Stomach (tissue), 9 donors: Measurements from ENCODE around the gene RALBP1. TPM values are rescaled to one million over a fixed set of nuclear protein-coding genes. Genes with fewer than 3 reads are reported as not detected.
"Not testable (repeated sequence)": the region's sequence is repeated elsewhere in the genome, so short reads cannot be mapped to it uniquely, and the experiment has no call there.

ENCODE experiments used
- DNase-seq, 2 donors: peaks; one replicate each; pipeline versions ENCODE4 v3.0.0 to v3.0.0-alpha.2; 2013 to 2019
- H3K27ac ChIP-seq, 5 donors: fragments of 200-600 bp in 4 of 5; sonication (generic) in 4 of 5; one replicate each; pipeline ENCODE4 v1.5.1; 2013 to 2019; ENCODE audit warnings: mild to moderate bottlenecking in 1 of 5, moderate library complexity in 1 of 5
- H3K27me3 ChIP-seq, 3 donors: fragments of 200-600 bp; sonication (generic); one replicate each; pipeline ENCODE4 v1.5.1; 2017 to 2019; ENCODE audit warnings: mixed run types in 1 of 3
- H3K36me3 ChIP-seq, 4 donors: fragments of 200-600 bp; sonication (generic); 1 replicate in 3 of 4; 2 replicates in 1 of 4; pipeline ENCODE4 v1.5.1; 2016 to 2019
- H3K4me1 ChIP-seq, 4 donors: fragments of 200-600 bp; sonication (generic); one replicate each; pipeline ENCODE4 v1.5.1; 2016 to 2019
- H3K4me3 ChIP-seq, 4 donors: fragments of 200-600 bp; sonication (generic) in 3 of 4; one replicate each; pipeline ENCODE4 v1.5.1; 2016 to 2019; ENCODE audit warnings: mild to moderate bottlenecking in 1 of 4
- H3K9me3 ChIP-seq, 4 donors: fragments of 200-600 bp; sonication (generic); one replicate each; pipeline ENCODE4 v1.5.1; 2016 to 2019
- EP300 ChIP-seq: sonication (generic); formaldehyde crosslinking; IDR thresholded peaks from one replicate; pipeline ENCODE4 v1.6.1; 2017; ENCODE audit warnings: antibody characterized with exemption
- POLR2A ChIP-seq, 4 donors: fragments of 450-650 bp; IDR thresholded peaks; one replicate each; pipeline ENCODE4 v1.6.1; 2016; ENCODE audit warnings: antibody characterized with exemption in 4 of 4, control low read depth in 2 of 4, mild to moderate bottlenecking in 1 of 4, moderate library complexity in 1 of 4
- POLR2AphosphoS5 ChIP-seq, 3 donors: sonication (generic); formaldehyde crosslinking; IDR thresholded peaks; one replicate each; pipeline ENCODE4 v1.6.1; 2016; ENCODE audit warnings: antibody characterized with exemption in 3 of 3
- WGBS, 5 donors: extraction: QIAGEN DNeasy Blood & Tissue Kit in 3 of 5; methylation state at CpG; one replicate each; pipeline versions ENCODE4 v1.1.5 to v1.1.7; 2013 to 2018; 5-methylcytosine and 5-hydroxymethylcytosine counted together
- intact Hi-C: fragments of 100-400 bp; cut with DNase I; formaldehyde crosslinking; loops from one replicate; pipeline ENCODE4 v1.15.1; 2023; ENCODE audit warnings: low total_unique reads
- polyA plus RNA-seq, 3 donors: library from polyadenylated mRNA; stranded (reverse); fragments of 200-250 nt; gene quantifications; one replicate each; pipeline ENCODE4 v1.2.3, GENCODE V29; 2013
- total RNA-seq, 5 donors: library from RNA; depleted of rRNA; stranded (reverse); fragments of >200 nt; gene quantifications; one replicate each; pipeline versions ENCODE4 v1.1.0 to v1.2.3, GENCODE V29; 2014 to 2016
- TF ChIP-seq, protein P1 (sequence below), 7 experiments: fragments of 450-650 bp in 4 of 7; fragments of 200-600 bp in 3 of 7; sonication (generic) in 3 of 7; IDR thresholded peaks; one replicate each; pipeline ENCODE4 v1.5.1; 2016 to 2019; ENCODE audit warnings: antibody characterized with exemption in 7 of 7, control low read depth in 2 of 7, mild to moderate bottlenecking in 1 of 7
- donor health status: healthy with polysubstance abuse.
- donor health status: Bipolar disorder and iron deficiency.
- donor health status: healthy.

Gene RALBP1
- total and polyA plus RNA-seq, 8 donors: 15.2 to 182 (median 43.6) TPM

DNA sequence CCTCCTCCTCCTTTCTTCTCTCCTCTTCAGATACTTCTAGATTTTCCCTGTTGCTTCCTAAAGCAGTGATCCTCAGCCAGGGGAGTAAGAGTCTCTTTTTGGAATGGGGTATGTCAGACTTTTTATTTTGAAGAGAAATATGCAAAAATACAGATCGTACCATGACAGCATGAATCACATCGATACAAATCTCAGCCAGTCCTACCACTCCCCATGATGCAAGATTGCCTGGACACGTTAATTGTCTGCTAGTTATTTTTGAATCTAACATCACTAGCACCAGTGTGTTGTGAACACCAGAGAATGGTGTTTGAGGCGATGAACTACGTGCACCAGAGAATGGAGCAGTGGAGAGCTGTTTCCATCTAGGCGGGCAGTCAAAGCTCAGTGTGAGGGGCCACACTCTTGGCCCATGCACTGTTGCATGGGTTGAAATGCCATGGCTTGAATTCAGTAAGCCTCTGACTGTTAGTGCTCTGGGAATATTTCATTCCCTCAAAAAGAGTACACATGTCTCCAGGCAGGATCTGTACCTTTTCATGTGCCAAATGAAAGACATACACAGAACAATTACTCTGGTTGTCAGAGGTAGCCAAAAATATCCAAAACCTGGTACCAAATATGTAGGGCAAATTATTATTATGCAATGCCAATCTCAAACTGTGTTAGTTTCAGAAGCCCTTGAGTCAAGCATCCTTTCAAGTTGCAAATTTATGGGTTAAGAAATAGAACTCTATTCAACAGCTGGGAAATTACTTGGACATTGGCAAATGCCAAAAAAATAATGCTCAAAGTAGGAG lies 46.3 kb upstream of the RALBP1 start:
- H3K4me3 ChIP-seq: no peak overlapping the region
- H3K36me3 ChIP-seq: no peaks in the 10 kb centered on the region
- no peak for DNase-seq
- H3K27ac ChIP-seq: peak overlapping the region in 3 of 5 donors; percentile 28 to 47 (median 40)
- TF ChIP-seq, protein P1, sequence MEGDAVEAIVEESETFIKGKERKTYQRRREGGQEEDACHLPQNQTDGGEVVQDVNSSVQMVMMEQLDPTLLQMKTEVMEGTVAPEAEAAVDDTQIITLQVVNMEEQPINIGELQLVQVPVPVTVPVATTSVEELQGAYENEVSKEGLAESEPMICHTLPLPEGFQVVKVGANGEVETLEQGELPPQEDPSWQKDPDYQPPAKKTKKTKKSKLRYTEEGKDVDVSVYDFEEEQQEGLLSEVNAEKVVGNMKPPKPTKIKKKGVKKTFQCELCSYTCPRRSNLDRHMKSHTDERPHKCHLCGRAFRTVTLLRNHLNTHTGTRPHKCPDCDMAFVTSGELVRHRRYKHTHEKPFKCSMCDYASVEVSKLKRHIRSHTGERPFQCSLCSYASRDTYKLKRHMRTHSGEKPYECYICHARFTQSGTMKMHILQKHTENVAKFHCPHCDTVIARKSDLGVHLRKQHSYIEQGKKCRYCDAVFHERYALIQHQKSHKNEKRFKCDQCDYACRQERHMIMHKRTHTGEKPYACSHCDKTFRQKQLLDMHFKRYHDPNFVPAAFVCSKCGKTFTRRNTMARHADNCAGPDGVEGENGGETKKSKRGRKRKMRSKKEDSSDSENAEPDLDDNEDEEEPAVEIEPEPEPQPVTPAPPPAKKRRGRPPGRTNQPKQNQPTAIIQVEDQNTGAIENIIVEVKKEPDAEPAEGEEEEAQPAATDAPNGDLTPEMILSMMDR (IDR thresholded peaks at IDR 0.05): no peak
- TF ChIP-seq POLR2A (IDR thresholded peaks at IDR 0.05) (no peak), POLR2AphosphoS5 (IDR thresholded peaks at IDR 0.05) (no peak), EP300 (no peak)
- peaks cover 0 to 23% (median 10%) of the 10 kb centered on the region in 4 donors for H3K4me1 ChIP-seq
- intact Hi-C loops: no loop called here
- H3K27me3 ChIP-seq: no peaks in the 10 kb centered on the region
- peaks cover 0 to 13% (median 5%) of the 10 kb centered on the region in 4 donors for H3K9me3 ChIP-seq
- 87 to 95% (median 91%) methylated on average over 6 of the region's 6 CpGs for WGBS, 5 donors

DNA sequence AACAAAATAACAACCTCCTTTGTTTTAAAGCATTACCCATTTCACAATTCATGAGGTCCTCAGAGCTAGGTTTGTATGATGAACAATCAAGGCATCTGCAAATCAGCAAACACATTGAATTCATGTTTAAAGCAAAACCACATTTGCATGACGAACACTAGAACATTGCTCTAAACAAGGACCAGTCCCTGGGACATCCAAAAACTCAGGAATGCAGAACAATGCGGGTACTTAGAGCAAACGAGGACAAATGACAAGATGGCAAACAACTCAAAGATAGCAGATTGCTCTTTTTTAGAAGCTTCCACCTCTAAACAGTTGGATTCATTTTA lies 45.7 kb upstream of the RALBP1 start:
- H3K4me3 ChIP-seq: no peak overlapping the region
- H3K9me3 ChIP-seq: peaks cover 0 to 7% (median 1%) of the 10 kb centered on the region in 4 donors
- no peak for DNase-seq
- intact Hi-C loops: no loop called here
- no peaks in the 10 kb centered on the region for H3K27me3 ChIP-seq
- H3K27ac ChIP-seq: no peak overlapping the region
- H3K4me1 ChIP-seq: peaks cover 0 to 25% (median 12%) of the 10 kb centered on the region in 4 donors
- WGBS, 5 donors: 41 to 51% (median 43%) methylated on average over 3 of the region's 3 CpGs
- TF ChIP-seq POLR2A (IDR thresholded peaks at IDR 0.05): no peak
- TF ChIP-seq, protein P1 (IDR thresholded peaks at IDR 0.05): no peak
- TF ChIP-seq EP300: no peak
- no peak for TF ChIP-seq POLR2AphosphoS5 (IDR thresholded peaks at IDR 0.05)
- no peaks in the 10 kb centered on the region for H3K36me3 ChIP-seq

DNA sequence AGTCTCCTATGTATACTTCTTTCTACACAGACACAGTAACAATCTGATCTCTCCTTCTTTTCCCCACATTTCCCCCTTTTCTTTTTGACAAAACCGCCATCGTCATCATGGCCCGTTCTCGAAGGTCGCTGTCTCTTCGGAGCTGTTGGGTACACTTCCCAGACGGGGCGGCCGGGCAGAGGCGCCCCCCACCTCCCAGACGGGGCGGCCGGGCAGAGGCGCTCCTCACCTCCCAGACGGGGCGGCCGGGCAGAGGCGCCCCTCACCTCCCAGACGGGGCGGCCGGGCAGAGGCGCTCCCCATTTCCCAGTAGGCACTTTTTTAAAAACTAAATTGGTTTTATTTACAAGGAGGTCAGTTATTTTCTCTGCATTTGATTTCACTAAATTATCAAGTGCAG lies 45.0 kb upstream of the RALBP1 start:
- H3K27me3 ChIP-seq, H3K36me3 ChIP-seq, intact Hi-C loops, H3K27ac ChIP-seq, DNase-seq, H3K9me3 ChIP-seq, H3K4me3 ChIP-seq: not testable (repeated sequence)
- WGBS, 5 donors: 89 to 98% (median 91%) methylated on average over 21 to 22 of the region's 22 CpGs
- H3K4me1 ChIP-seq: peaks cover 0 to 25% (median 12%) of the 10 kb centered on the region in 4 donors

DNA sequence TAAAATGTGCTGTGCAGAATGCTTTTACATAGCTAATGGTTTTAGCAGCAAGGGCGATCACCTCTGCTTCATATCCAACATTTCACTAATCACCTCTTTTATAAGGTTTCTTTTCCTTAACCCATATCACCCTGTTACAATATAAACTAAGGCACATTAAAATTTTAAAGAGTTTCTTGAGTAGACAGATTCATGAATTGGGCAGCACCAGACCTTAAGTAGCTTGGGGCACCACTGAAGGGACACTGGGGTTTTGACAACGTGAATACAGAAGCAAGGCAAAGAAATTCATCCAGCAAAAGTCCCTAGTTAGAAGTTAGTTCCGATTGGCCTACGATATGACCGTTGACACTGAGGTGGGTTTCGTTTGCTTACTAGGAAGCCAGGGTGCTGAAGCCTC lies 44.0 kb upstream of the RALBP1 start:
- H3K4me3 ChIP-seq: no peak overlapping the region
- intact Hi-C loops: no loop called here
- WGBS, 5 donors: 84 to 93% (median 90%) methylated on average over 6 of the region's 6 CpGs
- H3K4me1 ChIP-seq: peaks cover 0 to 25% (median 12%) of the 10 kb centered on the region in 4 donors
- TF ChIP-seq POLR2A (IDR thresholded peaks at IDR 0.05): no peak
- TF ChIP-seq EP300: no peak
- TF ChIP-seq, protein P1 (IDR thresholded peaks at IDR 0.05): no peak
- no peak for TF ChIP-seq POLR2AphosphoS5 (IDR thresholded peaks at IDR 0.05)
- no peaks in the 10 kb centered on the region for H3K9me3 ChIP-seq
- DNase-seq: no peak
- no peak overlapping the region for H3K27ac ChIP-seq
- no peaks in the 10 kb centered on the region for H3K27me3 ChIP-seq
- no peaks in the 10 kb centered on the region for H3K36me3 ChIP-seq

DNA sequence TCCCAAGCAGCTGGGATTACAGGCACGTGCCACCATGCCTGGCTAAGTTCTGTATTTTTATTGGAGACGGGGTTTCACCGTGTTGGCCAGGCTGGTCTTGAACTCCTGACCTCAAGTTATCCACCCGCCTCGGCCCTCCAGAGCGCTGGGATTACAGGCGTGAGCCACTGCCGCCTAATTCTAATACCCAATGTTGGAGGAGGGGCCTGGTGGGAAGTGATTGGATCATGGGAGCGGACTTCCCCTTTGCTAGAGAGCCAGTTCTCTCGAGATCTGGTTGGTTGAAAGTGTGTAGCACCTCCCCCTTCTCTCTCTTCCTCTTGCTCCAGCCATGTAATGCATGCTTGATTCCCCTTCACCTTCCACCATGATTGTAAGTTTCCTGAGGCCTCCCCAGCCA lies 42.2 kb upstream of the RALBP1 start:
- 86 to 95% (median 93%) methylated on average over 8 to 10 of the region's 10 CpGs for WGBS, 5 donors
- DNase-seq, H3K36me3 ChIP-seq, H3K27ac ChIP-seq, intact Hi-C loops, H3K27me3 ChIP-seq, H3K4me3 ChIP-seq, H3K9me3 ChIP-seq: not testable (repeated sequence)
- peaks cover 0 to 29% (median 11%) of the 10 kb centered on the region in 4 donors for H3K4me1 ChIP-seq
